Activated CD4-positive, CD25-positive, alpha-beta regulatory T cell treated with anti-CD3 and anti-CD28 coated beads, Interleukin-2, amount 50 U/mL, for 16 hours (primary cell): ENCODE data around the gene EGFLAM.
"Not testable (repeated sequence)": the region's sequence is repeated elsewhere in the genome, so short reads cannot be mapped to it uniquely, and the experiment has no call there.

ENCODE experiments used
- DNase-seq: peaks from one replicate; pipeline ENCODE4 v3.0.0-alpha.2; 2020; ENCODE audit warnings: low read depth, low spot score

EGFLAM gene

DNA sequence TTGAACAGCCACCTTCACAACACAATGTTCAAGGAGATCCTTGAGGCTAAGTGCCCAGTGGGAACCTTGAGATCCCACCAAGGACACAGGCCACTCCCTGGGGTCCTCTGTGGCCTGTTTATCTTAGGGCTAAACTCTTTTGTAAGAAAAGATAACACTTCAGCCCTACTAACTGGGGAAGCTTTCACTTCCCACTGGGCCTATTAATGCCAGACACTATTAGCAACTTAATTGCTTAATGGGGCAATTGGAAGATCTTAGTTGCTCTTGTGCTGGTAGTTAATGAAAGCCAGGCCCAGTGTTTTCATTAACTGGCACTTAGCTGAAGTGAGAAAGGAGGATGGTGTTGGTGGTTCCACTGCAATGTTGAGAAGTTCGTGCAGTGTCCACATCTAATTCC, 117.1 kb downstream of the EGFLAM start:
- no peak for DNase-seq

DNA sequence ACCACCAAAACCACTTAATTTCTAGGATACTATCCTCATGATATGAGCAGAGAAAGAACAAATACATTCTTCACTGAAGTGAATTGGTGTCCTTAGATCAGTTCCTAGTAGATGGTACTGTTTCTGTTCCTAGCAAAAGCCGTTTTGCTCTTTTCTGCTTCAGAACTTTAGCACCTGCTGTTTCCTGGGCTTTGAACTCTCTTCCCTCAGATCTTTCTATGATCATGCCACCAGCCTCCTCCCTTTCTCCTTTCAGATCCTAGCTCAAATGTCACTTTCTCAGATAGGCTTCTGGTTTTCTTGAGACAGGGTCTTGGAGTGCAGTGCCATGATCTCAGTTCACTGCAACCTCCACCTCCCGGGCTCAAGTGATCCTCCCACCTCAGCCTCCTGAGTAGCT, 118.0 kb downstream of the EGFLAM start:
- no peak for DNase-seq

DNA sequence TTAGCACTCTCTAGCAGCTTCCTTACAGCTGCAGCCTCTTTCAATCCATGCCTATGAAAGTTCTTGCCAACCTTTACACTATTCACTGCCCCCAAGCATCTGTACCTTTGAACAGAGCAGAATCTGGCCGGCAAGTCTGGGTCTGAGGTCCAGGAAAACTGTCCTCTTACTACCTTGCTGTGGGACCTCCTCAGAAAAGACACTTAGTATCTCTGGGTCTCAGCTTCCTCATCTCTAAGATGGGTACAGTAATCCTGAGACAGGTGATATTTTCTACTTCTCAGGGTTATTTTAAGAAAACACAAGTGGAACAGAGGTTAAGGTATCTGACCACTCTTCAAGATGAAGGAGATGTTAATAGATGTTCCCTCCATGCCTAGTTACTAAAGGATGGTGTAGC, 120.2 kb downstream of the EGFLAM start:
- no peak for DNase-seq

DNA sequence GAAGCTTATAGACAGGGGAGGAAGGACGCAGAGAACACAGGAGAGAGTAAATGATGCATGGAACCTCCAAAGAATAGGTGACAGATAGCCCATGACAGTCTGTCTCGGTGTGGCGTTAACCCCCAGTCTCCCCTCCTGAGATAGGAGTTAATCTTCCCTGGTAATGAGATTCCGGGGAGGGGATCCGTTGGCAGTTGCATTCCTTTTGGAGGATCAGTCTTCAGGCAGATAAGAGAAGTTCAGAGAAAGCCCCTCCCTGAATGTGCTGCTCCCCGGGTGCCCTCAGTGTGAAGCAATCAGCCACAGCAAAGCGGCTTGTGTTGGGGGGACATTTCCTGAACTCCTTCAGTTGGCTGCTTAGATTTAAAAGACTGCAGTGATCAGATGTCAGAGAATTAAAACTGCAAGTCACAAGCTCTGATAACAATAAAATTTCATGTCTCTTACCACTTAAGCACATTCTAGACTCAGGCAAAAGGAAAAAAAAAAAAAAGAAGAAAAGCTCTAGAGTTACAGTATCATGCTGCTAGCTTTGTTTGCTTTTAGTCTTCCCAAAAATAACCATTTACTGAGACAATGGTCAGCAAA, 121.1 kb downstream of the EGFLAM start:
- DNase-seq, result no peak

DNA sequence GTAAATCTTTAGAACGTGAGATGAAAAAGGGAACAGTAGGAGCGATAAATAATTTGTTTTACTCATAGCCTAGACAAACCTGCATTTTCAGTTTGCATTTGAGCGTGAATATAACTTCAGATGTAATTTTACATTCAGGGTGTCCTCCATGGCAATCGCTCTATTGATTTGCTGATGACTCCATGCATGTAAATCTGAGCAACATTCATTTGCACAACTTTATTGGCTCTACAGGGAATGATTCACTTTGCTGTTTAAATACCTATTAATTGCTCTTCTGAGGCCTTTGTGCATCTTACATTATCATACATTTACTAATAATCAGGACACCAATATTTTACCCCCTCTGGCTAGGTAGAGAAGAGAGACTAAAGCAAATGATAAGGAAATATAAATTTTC, 122.2 kb downstream of the EGFLAM start:
- DNase-seq, result no peak

DNA sequence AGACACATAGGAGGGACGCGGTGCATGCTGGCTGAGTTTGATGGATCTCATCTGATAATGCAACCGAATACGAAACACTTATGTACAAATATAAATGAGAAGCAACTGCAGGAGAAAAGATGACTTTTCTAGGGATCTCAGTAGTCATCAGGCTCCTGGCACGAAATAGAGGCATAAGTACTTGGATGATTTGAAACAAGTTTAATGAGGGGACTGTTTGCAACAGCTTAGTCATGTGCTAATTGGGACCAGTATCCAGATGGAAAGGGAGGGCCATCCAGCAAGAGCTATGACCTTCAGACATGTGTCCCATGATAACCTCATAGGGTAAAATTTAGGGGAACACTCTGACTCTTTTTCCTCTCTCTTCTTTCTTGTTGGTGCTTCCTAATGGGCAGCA, 123.0 kb downstream of the EGFLAM start:
- DNase-seq, result no peak

DNA sequence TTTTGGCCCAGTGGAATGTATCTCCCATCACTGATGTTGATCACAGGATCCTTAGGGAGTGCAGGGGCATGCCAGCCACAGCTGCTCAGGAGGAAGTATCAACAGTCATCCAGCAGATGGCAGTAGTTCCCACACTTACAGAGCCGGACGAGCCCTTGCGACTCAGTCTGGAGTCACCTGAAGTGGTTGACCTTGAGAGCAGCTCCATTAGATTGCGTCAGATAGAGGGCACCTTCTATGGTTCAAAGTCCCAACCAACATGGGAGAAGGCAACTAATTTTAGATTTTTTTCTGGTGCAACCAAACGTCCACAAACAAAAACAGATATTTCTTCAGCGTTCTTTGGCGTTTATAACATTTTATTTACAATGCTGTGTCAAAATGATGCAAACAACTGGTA, 124.5 kb downstream of the EGFLAM start:
- no peak for DNase-seq

DNA sequence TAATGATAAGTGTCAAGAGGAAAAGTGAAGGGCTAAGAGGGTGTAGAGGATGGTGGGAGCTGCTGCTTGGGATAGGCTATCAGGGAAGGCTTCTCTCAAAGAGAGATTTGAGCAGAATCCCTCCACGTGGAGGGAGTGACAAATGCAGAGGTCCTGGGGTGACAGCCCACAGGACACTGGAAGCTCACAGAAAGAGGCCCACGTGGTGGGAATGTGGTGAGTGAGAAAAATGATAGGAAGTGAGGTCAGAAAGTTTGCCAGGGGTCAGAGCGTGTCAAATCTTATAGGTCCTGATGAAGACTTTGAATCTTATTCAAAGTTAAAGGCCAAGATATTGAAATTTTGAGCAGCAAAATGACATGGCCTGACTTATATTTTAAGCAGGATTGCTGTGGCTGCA, 125.3 kb downstream of the EGFLAM start:
- DNase-seq, result no peak

DNA sequence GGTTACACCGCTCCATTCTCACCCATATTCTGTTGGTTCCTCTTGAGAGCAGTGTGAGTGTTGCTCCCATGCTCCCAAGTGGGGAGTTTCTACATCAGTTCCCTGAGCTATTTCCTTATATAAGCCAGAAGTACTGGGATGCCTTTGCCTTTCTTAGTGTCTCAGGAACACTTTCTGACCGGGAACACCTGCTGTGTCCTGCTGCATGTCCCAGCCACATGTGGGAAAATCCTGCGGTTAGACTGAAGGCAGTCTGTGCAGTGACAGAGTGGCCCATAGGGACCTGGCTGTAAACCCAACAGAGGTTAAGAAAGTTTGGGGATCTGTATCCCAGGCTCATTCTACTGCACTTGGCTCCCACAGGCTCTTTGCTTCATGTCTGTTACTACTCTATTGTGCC, 126.0 kb downstream of the EGFLAM start:
- no peak for DNase-seq

DNA sequence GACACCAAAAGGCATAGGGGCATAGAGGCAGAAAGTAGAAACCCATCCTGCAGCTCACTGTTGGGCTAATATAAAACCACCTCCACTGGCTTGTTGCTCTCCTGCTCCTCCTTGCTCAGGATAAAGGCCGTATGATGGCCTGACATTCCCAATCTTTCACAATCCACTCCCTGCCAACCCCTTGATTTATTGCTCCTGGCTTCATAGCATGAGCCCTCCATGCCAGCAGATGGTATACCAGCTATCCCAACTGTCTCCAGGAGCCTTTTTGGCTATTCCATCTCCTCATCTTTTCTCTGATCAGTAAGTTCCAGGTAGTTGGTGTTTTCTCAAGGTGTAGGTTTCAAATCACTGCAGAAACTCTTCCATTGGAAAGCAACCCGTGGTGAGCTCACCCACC, 128.8 kb downstream of the EGFLAM start:
- no peak for DNase-seq

DNA sequence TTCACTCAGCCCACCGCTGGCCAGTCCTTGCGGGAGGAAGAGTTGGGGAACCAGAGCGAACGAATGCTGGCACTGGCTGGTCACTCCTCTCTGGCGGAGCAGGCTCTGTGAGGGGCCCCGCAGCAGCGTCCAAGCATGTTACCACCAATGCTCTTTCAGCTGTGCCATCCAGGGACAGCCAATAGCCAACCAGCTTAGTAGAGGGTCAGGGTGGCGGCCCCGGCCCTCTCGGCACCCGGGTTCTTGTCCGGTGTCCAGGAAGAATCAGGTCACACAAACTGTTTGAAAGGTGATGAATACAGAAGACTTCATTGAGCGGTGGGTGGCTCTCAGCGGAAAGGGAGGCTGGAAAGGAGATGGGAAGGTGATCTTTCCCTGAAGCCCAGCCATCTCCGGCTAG, 135.3 kb downstream of the EGFLAM start:
- no peak for DNase-seq

DNA sequence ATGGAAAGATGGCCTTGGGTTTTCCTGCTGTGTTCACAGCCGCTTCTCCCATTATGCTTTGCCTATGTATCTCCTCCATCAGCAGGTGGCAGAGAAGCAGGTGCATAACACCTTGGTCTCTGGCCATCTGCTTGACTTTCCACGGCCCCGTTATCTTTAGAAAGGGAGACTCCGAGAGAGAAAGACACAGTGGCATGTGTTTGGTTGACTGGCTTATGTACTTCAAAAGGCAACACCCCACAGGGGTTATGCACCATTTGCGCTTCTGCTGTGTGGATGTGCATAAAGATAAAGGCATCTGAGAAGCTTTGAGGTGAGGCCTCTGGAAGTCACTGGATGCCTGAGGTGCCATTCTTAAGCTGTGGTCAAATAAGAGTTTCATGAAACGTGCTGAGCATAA, 138.4 kb downstream of the EGFLAM start:
- no peak for DNase-seq

DNA sequence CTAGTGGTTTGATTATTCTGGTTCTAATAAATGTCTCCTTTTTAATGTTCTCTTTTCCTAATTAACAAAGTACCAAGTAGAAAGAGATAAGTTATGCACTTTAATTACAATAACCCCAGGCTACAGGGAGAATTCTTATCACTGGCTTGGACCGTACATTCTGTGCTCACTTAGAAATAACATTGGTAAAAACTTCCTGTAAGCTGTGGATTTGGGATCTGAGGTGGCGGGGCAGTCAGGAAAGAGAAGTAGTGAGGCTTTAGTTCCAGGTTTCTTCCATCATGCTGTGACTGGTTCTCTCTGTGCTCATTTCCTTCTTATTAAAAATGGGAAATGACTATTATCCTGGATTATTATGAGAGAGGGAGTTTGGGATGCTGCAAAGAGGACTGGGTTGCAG, 142.0 kb downstream of the EGFLAM start:
- DNase-seq, result no peak

DNA sequence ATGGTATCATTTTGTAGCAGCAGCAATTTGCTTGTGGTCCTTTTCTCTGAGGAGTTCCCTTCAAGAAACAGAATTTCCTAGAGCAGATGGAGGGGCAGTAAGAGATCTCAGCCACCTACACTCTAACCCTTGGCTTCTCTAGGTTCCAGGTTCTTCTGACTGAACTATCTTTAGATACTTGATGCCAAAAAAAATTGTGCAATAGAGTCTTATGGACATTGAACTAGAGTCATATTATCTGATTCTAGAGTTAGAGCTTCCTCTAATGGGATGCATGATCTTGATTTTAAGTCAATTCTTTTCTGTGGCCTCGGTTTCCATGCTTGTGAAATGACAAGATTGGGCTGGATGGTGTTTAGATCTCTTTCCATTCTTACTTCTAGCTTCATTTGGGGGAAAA, 142.8 kb downstream of the EGFLAM start:
- DNase-seq, result no peak

DNA sequence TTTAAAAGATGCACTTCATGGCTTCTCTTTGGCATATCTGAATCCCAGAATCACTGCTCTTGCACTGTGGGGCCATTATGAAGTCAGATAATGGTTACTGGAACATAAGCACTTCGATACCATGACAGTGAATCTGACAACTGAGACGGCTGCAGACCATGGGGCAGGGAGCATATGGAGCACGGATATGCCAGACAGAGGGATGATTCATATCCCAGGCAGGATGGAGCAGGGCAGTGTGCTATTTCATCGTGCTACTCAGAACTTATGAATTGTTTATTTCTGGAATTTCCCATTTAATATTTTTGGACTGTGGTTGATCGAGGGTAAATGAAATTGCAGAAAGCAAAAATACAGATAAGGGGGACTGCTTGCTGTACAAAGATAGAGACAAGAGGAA, 145.0 kb downstream of the EGFLAM start:
- no peak for DNase-seq

DNA sequence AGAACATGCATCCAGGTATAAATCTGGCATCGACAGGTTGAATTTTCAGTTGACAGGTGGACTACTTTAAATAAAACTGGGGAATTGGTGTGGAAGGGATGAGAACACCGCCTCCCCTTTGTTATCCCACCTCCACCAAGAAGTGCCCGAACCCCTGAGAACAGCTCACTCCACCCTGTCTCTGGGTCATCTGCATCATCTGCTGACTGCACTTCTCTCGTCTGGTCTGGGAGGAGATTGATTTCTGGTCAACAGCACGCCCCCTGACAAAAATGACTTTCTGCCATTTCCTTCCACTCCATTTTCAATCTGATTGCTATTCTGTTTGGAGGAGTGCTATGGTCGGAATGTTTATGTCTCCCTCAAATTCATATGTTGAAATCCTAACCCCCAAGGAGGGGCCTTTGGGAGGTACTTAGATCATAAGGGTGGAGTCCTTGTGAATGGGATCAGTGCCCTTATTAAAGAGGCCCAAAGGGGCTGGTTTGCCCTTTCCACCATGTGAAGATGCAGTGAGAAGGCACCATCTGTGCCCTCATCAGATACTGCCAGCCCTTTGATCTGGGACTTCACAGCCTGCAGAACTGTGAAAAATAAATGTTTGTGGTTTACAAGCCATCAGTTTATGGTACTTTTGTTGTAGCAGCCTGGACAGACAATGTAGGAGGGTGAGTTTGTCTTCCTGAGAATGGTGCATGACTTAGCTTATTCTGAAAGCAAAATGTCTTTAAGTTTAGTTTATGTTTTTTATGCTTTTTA, 145.7 kb downstream of the EGFLAM start:
- no peak for DNase-seq

DNA sequence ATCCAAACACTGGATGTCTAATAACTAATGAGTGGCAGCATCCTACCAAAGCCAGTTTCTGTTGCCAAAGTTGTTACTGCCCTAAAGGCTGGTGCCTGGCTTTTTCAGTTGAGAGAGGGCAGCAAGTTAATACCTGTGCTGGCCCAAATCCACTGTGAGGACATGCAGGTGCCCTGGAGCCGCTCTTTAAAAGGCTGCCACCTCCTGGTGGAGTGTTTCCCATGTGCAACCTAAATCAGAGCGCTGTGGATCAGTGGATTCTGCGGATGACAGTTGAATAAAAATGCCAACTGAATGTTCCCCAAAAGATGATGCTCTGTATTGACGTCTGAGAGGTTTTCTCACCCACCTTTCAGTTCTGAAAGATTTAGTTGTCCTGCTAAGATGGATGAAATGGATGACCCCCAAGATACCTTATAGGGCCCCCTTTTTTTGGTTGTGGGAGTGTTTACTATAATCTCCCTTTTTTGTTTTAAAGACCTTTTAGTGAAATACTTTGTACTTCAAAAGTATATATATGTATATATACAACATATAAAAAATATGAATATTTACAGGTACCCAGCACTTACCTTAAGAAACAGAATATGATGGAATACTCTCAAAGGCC, 146.4 kb downstream of the EGFLAM start:
- DNase-seq, result no peak

DNA sequence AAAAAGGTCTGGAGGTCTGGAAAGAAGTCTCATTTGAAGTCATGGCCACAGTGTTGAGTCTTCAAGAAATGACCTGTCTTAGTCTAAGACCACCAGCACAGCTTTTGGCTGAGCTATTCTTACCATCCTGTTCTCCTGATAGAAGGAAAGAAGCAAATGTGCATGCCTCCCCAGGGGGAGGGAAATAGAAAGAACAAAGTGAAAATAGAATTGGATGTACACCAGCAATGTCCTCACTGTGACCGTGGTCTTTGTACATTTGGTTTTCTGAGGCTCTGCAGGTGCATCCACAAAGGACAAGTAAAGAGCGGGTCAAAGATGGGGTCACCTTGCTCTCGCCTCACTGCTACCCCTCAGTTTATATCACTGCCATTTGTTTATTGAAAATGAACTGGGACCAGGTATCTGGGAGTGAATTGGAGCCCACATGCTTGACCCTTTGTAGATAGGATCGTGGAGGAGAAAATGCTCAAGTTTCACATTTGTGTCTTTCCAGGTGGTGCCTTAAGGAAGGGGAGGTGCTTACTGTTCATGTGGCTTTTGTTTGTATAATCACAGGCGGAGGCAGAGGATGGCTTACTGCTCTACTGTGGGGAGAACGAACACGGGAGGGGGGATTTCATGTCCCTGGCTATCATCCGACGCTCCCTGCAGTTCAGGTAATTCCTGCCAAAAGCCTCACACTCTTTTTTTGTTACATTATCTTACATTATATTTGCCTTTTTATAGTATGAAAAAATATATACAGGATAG, 150.3 kb downstream of the EGFLAM start:
- no peak for DNase-seq

DNA sequence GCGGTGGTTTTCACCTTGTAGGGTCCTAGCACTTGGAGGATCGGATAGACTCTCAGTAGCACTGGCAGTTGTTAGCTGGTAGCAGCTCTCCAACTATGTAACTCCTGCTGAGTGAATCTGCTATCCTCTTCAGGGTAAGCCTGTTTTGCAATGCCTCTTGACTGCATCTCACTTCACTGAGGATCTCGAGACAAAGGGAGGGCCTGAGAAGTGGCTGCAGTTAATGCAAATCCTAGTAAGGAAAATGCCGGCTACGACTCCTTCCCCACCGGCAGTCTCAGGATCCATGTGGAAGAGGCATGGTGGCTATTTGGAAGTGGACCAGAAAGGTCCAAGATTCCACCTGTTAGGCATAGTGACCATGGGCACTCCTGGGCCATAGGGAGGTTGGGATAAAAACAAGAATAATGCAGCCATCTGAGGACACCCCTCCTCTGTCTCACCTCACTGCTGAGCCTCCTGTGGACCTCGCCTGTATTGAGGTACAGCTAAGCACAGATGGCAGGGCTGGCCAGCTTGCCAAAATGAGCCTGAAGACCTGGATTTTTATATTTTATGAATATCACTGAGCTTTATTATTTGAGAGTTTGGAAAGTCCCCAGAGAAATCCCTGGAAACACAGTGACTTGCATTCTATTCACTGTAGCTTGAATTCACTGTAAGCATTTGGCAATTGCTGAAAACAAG, 152.1 kb downstream of the EGFLAM start:
- DNase-seq, result no peak

DNA sequence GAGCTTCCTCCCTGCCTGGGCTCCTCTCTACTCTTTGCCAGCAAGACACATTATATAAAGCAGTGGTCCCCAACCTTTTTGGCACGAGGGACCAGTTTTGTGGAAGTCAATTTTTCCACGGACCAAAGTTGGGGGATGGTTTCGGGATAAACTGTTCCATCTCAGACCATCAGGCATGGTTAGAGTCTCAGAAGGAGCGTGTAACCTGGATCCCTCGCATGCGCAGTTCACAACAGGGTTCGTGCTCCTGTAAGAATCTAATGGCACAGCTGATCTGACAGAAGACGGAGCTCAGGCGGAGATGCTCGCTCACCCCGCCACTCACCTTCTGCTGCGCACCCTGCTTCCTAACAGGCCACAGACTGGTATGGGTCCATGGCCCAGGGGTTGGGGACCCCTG, 155.3 kb downstream of the EGFLAM start:
- DNase-seq, result no peak

DNA sequence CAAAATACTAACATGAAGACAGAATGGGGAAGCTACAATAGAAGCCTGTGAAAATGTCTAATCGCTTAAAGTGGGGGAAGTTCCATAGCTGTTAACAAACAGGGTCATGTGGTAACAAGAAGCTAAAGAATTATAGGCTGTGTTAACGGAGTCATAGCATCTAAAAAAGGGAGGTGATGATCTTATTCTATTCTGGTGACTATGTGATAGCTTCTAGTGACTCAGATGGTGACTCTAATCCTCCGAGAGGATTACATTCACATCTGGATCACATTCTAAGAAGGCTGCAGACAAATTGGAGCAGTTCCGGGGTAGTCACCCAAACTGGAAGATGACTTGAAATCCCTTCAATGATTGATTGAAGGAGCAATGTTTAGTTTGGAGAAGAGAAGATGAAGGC, 156.0 kb downstream of the EGFLAM start:
- no peak for DNase-seq

DNA sequence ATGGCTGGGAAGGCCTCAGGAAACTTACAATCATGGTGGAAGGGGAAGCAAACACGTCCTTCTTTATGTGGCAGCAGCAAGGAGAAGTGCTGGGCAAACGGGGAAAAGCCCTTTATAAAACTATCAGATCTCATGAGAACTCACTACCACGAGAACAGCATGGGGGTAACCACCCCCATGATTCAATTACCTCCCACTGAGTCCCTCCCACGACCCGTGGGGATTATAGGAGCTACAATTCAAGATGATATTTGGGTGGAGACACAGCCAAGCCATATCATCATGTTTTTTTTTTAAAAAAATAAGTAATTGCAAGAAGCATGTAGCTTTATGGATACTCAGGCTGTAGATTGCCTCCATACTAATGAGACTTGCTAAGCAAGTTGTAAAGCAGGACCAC, 157.4 kb downstream of the EGFLAM start:
- DNase-seq, result not testable (repeated sequence)
